GM10248 (cell line): Measurements from ENCODE around the gene GPX7.

Source experiments
- CTCF ChIA-PET: fragments of 300-600 bp; sonication (Branson Sonifier 250); formaldehyde crosslinking; extraction: SDS; loops from one replicate; lab custom pipeline; 2021; ENCODE audit warnings: antibody characterized with exemption; lab: Yijun Ruan, JAX
- POLR2A ChIA-PET: fragments of 350-650 bp; sonication (Branson Sonifier 250); formaldehyde crosslinking; extraction: SDS; loops from one replicate; lab custom pipeline; 2020; ENCODE audit warnings: antibody characterized with exemption; lab: Yijun Ruan, JAX
- DNase-seq: peaks from one replicate; pipeline ENCODE4 v3.0.0; 2012; ENCODE audit errors: extremely low spot score
- CTCF ChIP-seq: IDR thresholded peaks from 2 replicates; pipeline ENCODE4 v1.5.1; 2012; ENCODE audit warnings: mild to moderate bottlenecking, low read depth; ENCODE audit errors: extremely low read depth, missing control alignments, control extremely low read depth

Gene GPX7

GRCh38 chr1:52593495-52593894 lies 8.7 kb upstream of the GPX7 start:
- TF ChIP-seq CTCF = no peak
- POLR2A ChIA-PET = interaction anchor here (0.6 kb wide), 1 partner anchor 12 kb away, joined by 5 read pairs; no protein-coding TSS in a partner anchor
- DNase-seq = no peak
- CTCF ChIA-PET = interaction anchor here (0.8 to 2.2 kb wide), 8 partner anchors 11 to 93 kb away, joined by 3 to 6 read pairs (median 4); no protein-coding TSS in a partner anchor

- ChIA-PET POLR2A (no interaction called here), CTCF (interaction anchor here (1.7 to 2.2 kb wide), 2 partner anchors 9 to 12 kb away, joined by 5 to 7 read pairs; no protein-coding TSS in a partner anchor)
- DNase-seq = no peak
- no peak for TF ChIP-seq CTCF
Observed at GRCh38 chr1:52595061-52595460, 7.1 kb upstream of the GPX7 start.

- CTCF ChIA-PET = interaction anchor here (1.4 kb wide), 1 partner anchor 28 kb away, joined by 3 read pairs; no protein-coding TSS in a partner anchor
- TF ChIP-seq CTCF = no peak
- no peak for DNase-seq
- POLR2A ChIA-PET = no interaction called here
Observed at GRCh38 chr1:52597912-52598311, 4.3 kb upstream of the GPX7 start.

GRCh38 chr1:52598729-52599128 lies 3.4 kb upstream of the GPX7 start:
- CTCF ChIA-PET = no interaction called here
- no peak for DNase-seq
- no peak for TF ChIP-seq CTCF

GRCh38 chr1:52599236-52599635 lies 2.9 kb upstream of the GPX7 start:
- ChIA-PET POLR2A (no interaction called here), CTCF (no interaction called here)
- no peak for DNase-seq
- no peak for TF ChIP-seq CTCF

More at GRCh38 chr1:52598729-52599128, 3.4 kb upstream of the GPX7 start:
- POLR2A ChIA-PET = no interaction called here

GRCh38 chr1:52600533-52601179 lies 1.5 kb upstream of the GPX7 start:
- ChIA-PET CTCF (interaction anchor here (1.1 to 1.5 kb wide), 3 partner anchors 12 to 52 kb away, joined by 3 read pairs; no protein-coding TSS in a partner anchor), POLR2A (no interaction called here)
- DNase-seq = no peak
- no peak for TF ChIP-seq CTCF
